ES-I3 (cell line): ENCODE measurements around the gene PPP2R2D.

Experiments used
- H3K36me3 ChIP-seq: 2 replicates; pipeline ENCODE4 v1.6.1; 2013; ENCODE audit warnings: mild to moderate bottlenecking, low read length, control low read depth, moderate library complexity; ENCODE audit not compliant: insufficient read depth
- H3K4me1 ChIP-seq: 2 replicates; pipeline ENCODE4 v1.6.1; 2013; ENCODE audit warnings: mild to moderate bottlenecking, control low read depth, low read length; ENCODE audit not compliant: insufficient read depth
- H3K9ac ChIP-seq: 2 replicates; pipeline ENCODE4 v1.6.1; 2013; ENCODE audit warnings: low read depth, mild to moderate bottlenecking, low read length, moderate library complexity
- H3K9me3 ChIP-seq: 2 replicates; pipeline ENCODE4 v1.6.1; 2013; ENCODE audit warnings: mild to moderate bottlenecking, low read length, moderate library complexity; ENCODE audit not compliant: control insufficient read depth, insufficient read depth

The PPP2R2D gene

GRCh38 chr10:131900350-131901152 lies at the start of gene PPP2R2D:
TSS of gene PPP2R2D (plus strand) at chr10:131901008. CDS start at chr10:131901149, 141 bp downstream.
- peaks cover 12% of the 10 kb centered on the region; the same call in 1 of the 2 replicates for H3K4me1 ChIP-seq
- H3K36me3 ChIP-seq: no peaks in the 10 kb centered on the region; the same call in 1 of the 2 replicates
- no peaks in the 10 kb centered on the region for H3K9me3 ChIP-seq
- peak within 1 kb of the TSS; percentile 78 for H3K9ac ChIP-seq

- H3K9ac ChIP-seq: no peak overlapping the region
- no peaks in the 10 kb centered on the region for H3K9me3 ChIP-seq
- H3K36me3 ChIP-seq: no peaks in the 10 kb centered on the region
- no peaks in the 10 kb centered on the region for H3K4me1 ChIP-seq
These were observed 49.5 kb upstream of the PPP2R2D start for GRCh38 chr10:131851346-131851745.

DNA sequence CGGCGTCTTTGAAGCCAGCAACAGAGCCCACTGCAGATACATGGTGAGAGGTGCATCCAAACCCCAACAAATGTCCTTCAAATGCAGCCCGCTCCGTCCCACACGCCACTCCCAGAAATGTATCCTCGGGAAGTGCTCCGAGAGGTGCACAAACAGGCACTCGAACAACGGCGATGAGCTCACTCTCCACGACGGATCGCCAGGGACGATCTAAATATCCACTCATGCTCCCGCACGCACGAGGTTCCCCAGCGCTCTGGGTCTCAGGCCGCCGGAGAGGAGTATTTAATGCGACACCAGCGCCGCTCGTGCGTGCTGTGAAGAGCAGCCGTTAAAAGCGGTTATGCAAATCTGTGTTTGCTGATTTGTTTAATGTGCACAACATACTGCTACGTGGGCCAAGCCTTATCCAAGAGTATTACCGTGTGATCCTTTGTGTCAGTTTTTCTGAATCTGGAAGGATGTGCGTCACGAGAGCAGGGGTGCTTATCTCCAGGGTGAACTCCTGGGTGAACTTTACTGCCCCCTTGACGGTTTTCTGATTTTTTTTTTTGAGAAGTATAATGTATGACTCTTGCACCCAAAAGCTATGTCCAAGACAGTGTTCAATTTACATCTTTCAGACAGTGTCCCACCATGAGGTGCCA lies 48.5 kb upstream of the PPP2R2D start:
- Histone ChIP-seq H3K36me3 (no peaks in the 10 kb centered on the region), H3K9ac (no peak overlapping the region), H3K9me3 (no peaks in the 10 kb centered on the region), H3K4me1 (no peaks in the 10 kb centered on the region)

GRCh38 chr10:131852823-131853609 lies 47.8 kb upstream of the PPP2R2D start:
- H3K9ac ChIP-seq: no peak overlapping the region
- no peaks in the 10 kb centered on the region for H3K36me3 ChIP-seq
- H3K9me3 ChIP-seq: no peaks in the 10 kb centered on the region
- no peaks in the 10 kb centered on the region for H3K4me1 ChIP-seq

GRCh38 chr10:131853610-131853964 lies 47.2 kb upstream of the PPP2R2D start:
- Histone ChIP-seq H3K9ac (no peak overlapping the region), H3K9me3 (no peaks in the 10 kb centered on the region), H3K4me1 (no peaks in the 10 kb centered on the region), H3K36me3 (no peaks in the 10 kb centered on the region)

- Histone ChIP-seq H3K4me1 (no peaks in the 10 kb centered on the region), H3K9ac (no peak overlapping the region), H3K36me3 (no peaks in the 10 kb centered on the region), H3K9me3 (no peaks in the 10 kb centered on the region)
These were observed 46.1 kb upstream of the PPP2R2D start for GRCh38 chr10:131854579-131855335.

- H3K4me1 ChIP-seq: no peaks in the 10 kb centered on the region
- H3K9me3 ChIP-seq: no peaks in the 10 kb centered on the region
- H3K36me3 ChIP-seq: no peaks in the 10 kb centered on the region
- H3K9ac ChIP-seq: no peak overlapping the region
These were observed 45.1 kb upstream of the PPP2R2D start for GRCh38 chr10:131855461-131856401.

GRCh38 chr10:131856441-131857094 lies 44.2 kb upstream of the PPP2R2D start:
- Histone ChIP-seq H3K4me1 (no peaks in the 10 kb centered on the region), H3K9ac (no peak overlapping the region), H3K36me3 (no peaks in the 10 kb centered on the region), H3K9me3 (no peaks in the 10 kb centered on the region)

DNA sequence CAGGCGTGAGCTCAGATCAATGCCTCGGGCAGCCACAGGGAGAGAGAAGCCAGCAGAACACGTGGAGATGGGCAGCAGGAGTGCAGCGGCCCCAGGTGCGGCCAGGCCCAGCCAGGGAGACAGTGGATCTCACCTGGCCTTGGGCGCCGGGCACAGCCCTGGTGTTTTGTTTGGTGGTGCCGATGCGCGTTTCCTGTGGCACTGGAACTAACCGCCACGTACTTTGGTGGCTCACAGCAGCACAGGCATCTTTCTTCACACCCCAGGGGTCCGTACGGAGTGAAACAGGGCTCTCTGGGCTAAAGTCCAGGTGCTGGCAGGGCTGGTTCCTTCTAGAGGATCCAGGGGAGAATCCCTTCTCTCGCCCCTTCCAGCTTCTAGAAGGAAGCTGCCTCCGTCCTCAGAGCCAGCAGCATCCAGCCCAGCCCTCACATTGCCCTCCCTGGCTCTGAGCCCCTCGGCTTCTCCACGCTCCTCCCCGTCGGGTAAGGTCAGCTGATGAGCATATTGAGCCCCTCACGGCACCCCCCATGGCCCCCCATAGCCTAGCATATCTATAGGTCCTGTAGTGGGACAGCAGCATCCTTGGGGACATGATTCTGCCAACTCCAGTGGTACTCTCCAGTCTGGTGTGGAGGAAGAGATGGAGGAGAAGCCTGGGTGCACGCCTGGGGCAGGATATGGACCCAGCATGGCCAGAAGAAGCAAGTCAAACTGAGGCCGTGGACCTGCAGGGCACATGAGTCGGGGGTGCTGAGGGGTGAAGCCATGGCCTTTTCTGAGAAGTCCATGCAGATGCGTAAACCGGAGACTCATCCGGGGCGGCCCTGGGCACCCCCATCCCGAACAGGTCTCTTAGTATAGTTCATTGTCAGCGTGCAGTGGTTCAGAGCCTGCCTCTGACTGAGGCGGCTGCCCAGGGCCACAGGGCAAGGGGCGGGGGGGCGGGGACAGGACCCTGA lies 43.4 kb upstream of the PPP2R2D start:
- Histone ChIP-seq H3K9me3 (no peaks in the 10 kb centered on the region), H3K9ac (no peak overlapping the region), H3K4me1 (no peaks in the 10 kb centered on the region), H3K36me3 (no peaks in the 10 kb centered on the region)

- Histone ChIP-seq H3K36me3 (no peaks in the 10 kb centered on the region), H3K9me3 (no peaks in the 10 kb centered on the region), H3K9ac (no peak overlapping the region), H3K4me1 (no peaks in the 10 kb centered on the region)
These were observed 42.7 kb upstream of the PPP2R2D start for GRCh38 chr10:131858118-131858515.

- no peak overlapping the region for H3K9ac ChIP-seq
- H3K9me3 ChIP-seq: no peaks in the 10 kb centered on the region
- H3K36me3 ChIP-seq: no peaks in the 10 kb centered on the region
- no peaks in the 10 kb centered on the region for H3K4me1 ChIP-seq
These were observed 42.0 kb upstream of the PPP2R2D start for GRCh38 chr10:131858583-131859340.
